ENCODE results near the gene NTRK3. TPM values are rescaled to one million over a fixed set of nuclear protein-coding genes. Genes with fewer than 3 reads are reported as not detected.

Gene NTRK3
- total RNA-seq, 2 donors from 2014 or later = 4.2 to 7.2 TPM

DNA sequence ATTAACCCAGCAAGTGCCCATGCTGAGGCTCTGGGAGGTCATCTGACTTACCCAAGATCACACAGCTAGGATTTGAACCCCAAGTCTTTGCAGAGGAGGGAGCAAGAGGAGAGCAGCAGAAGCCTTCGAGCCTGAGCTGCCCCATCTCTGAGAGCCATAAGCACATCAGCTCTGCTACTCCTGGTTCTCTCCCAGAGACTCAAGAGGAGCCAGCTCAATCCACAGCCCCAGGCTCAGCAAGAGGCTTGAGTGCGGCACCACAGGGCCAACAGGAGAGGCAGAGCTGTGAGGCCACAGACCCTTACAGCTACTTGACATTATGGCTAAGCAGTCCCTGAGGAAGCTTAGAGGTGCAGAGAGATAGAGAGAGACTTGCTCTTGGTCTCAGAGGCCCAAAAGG lies 15.9 kb upstream of the NTRK3 start:
- H3K4me1 ChIP-seq (replicated peaks) = no peaks in the 10 kb centered on the region
- H3K9me3 ChIP-seq = no peaks in the 10 kb centered on the region
- no peaks in the 10 kb centered on the region for H3K27me3 ChIP-seq (replicated peaks; ENCODE audit: insufficient read depth)
- 92% methylated on average over 2 of the region's 2 CpGs for WGBS
- no peak for DNase-seq (ENCODE audit: low spot score)
- no peaks in the 10 kb centered on the region for H3K36me3 ChIP-seq
- TF ChIP-seq POLR2AphosphoS5 (IDR thresholded peaks at IDR 0.05) = no peak
- TF ChIP-seq CTCF (IDR thresholded peaks at IDR 0.05) = no peak
- TF ChIP-seq POLR2A (IDR thresholded peaks at IDR 0.05) = no peak
- H3K27ac ChIP-seq = no peak overlapping the region
- no peak overlapping the region for H3K4me3 ChIP-seq
- intact Hi-C loops (cut with DNase I) = loop anchor here (10.0 kb wide), 1 partner anchor 1358 kb away; no protein-coding TSS in a partner anchor

- Histone ChIP-seq H3K4me1 (replicated peaks) (no peaks in the 10 kb centered on the region), H3K27ac (no peak overlapping the region), H3K9me3 (no peaks in the 10 kb centered on the region), H3K36me3 (no peaks in the 10 kb centered on the region), H3K27me3 (replicated peaks; ENCODE audit: insufficient read depth) (no peaks in the 10 kb centered on the region), H3K4me3 (no peak overlapping the region)
- no peak for DNase-seq (ENCODE audit: low spot score)
- intact Hi-C loops (cut with DNase I) = loop anchor here (10.0 kb wide), 1 partner anchor 1355 kb away; no protein-coding TSS in a partner anchor
- WGBS = 64% methylated on average over 4 of the region's 4 CpGs
- TF ChIP-seq POLR2AphosphoS5 (IDR thresholded peaks at IDR 0.05) = no peak
- TF ChIP-seq POLR2A (IDR thresholded peaks at IDR 0.05) = no peak
- TF ChIP-seq CTCF (IDR thresholded peaks at IDR 0.05) = no peak
These were observed 13.0 kb upstream of the NTRK3 start for GRCh38 chr15:88269356-88270062.

GRCh38 chr15:88267720-88268119 lies 11.2 kb upstream of the NTRK3 start:
- no peaks in the 10 kb centered on the region for H3K36me3 ChIP-seq
- no peak overlapping the region for H3K4me3 ChIP-seq
- H3K9me3 ChIP-seq = no peaks in the 10 kb centered on the region
- 64% methylated on average over 5 of the region's 5 CpGs for WGBS
- H3K27me3 ChIP-seq (replicated peaks; ENCODE audit: insufficient read depth) = no peaks in the 10 kb centered on the region
- no peaks in the 10 kb centered on the region for H3K4me1 ChIP-seq (replicated peaks)
- TF ChIP-seq POLR2A (IDR thresholded peaks at IDR 0.05) = no peak
- TF ChIP-seq POLR2AphosphoS5 (IDR thresholded peaks at IDR 0.05) = no peak
- no peak for TF ChIP-seq CTCF (IDR thresholded peaks at IDR 0.05)
- H3K27ac ChIP-seq = no peak overlapping the region
- intact Hi-C loops (cut with DNase I) = no loop called here
- no peak for DNase-seq (ENCODE audit: low spot score)

GRCh38 chr15:88266170-88266569 lies 9.6 kb upstream of the NTRK3 start:
- 90% methylated on average over 10 of the region's 10 CpGs for WGBS
- no peak for DNase-seq (ENCODE audit: low spot score)
- TF ChIP-seq POLR2A (IDR thresholded peaks at IDR 0.05) = no peak
- TF ChIP-seq CTCF (IDR thresholded peaks at IDR 0.05) = no peak
- no peak for TF ChIP-seq POLR2AphosphoS5 (IDR thresholded peaks at IDR 0.05)
- intact Hi-C loops (cut with DNase I) = no loop called here
- H3K4me1 ChIP-seq (replicated peaks) = no peaks in the 10 kb centered on the region
- no peak overlapping the region for H3K27ac ChIP-seq
- H3K9me3 ChIP-seq = no peaks in the 10 kb centered on the region
- no peaks in the 10 kb centered on the region for H3K27me3 ChIP-seq (replicated peaks; ENCODE audit: insufficient read depth)
- no peaks in the 10 kb centered on the region for H3K36me3 ChIP-seq
- H3K4me3 ChIP-seq = no peak overlapping the region

DNA sequence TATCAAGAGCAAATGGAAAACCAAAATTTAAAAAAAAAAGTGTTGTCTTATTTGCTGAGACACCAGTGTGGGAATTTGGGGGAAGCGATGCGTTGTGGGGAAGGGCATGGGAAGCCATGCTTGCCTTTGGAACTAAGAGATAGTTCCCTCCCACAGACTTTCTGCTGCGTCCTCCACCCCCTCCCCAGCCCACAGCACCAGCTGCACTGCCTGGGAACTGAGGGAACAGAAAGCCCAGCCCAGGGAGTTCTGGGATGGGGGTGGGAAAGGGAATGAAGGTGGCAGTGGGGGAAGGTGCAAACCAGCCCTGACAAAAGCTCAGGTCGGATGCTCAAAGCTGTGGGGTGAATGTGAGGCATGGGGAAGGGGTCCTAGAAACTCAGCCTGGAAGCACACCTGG lies 8.1 kb upstream of the NTRK3 start:
- no peak for DNase-seq (ENCODE audit: low spot score)
- Histone ChIP-seq H3K36me3 (no peaks in the 10 kb centered on the region), H3K4me1 (replicated peaks) (no peaks in the 10 kb centered on the region), H3K9me3 (no peaks in the 10 kb centered on the region), H3K27me3 (replicated peaks; ENCODE audit: insufficient read depth) (no peaks in the 10 kb centered on the region), H3K27ac (no peak overlapping the region), H3K4me3 (no peak overlapping the region)
- TF ChIP-seq POLR2A (IDR thresholded peaks at IDR 0.05) = no peak
- no peak for TF ChIP-seq POLR2AphosphoS5 (IDR thresholded peaks at IDR 0.05)
- TF ChIP-seq CTCF (IDR thresholded peaks at IDR 0.05) = no peak
- intact Hi-C loops (cut with DNase I) = no loop called here
- WGBS = 84% methylated on average over 4 of the region's 4 CpGs

All from prostate gland (tissue), 2 donors.